HG03025 (cell line): ENCODE measurements around the gene OR2AJ1.

Experiments used
- ATAC-seq: cut with Tn5 transposase; IDR thresholded peaks from one replicate; pipeline ENCODE4 v1.9.1; 2021; ENCODE audit warnings: mild to moderate bottlenecking, moderate library complexity; ENCODE audit not compliant: unreplicated experiment, low FRiP score

OR2AJ1 gene, protein sequence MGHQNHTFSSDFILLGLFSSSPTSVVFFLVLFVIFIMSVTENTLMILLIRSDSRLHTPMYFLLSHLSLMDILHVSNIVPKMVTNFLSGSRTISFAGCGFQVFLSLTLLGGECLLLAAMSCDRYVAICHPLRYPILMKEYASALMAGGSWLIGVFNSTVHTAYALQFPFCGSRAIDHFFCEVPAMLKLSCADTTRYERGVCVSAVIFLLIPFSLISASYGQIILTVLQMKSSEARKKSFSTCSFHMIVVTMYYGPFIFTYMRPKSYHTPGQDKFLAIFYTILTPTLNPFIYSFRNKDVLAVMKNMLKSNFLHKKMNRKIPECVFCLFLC

DNA sequence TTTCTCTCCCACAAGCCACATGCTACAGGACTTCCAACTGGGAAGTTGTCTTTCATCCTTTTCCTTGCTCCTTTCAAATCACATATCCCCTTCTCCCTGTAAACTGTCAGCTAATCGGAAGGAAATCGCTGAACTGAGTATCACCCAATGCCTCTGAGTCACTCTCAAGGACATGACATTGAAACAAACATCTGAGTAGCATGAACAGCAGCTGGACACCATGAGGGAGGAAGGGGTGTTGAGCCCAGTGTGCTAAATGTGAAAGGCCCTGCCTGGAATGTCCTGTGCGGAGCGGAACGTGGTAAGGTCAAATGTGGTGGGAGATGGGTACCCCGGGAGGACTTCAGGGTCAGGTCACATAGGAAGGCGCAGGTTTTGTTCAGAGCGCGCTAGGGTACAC, at the start of gene OR2AJ1:
Gene OR2AJ1, plus strand, starts transcription at position 22 of the 400 bp plus-strand sequence. CDS start 8,880 bp downstream, outside the sequence.
- no peak for ATAC-seq

DNA sequence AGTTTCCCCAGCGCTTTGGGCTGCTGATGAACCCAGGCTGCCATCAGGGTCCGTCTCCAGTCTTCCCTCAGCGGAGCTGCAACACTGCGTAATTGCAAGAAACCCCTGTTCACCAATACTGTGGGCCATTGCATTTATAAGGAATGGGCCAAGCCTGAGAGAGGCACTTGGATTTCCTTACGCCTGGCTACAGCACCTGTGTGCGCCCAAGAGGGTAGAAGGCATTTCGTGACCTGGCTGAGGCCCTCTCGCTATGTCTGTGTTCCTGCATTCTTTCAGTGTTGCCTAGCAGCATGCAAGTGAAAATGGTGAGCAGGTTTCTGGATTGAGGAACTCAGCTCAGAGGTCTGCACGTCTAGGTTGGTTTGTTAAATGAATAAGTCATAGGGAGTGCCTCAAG, 41.3 kb upstream of the OR2AJ1 start:
- ATAC-seq, result no peak

DNA sequence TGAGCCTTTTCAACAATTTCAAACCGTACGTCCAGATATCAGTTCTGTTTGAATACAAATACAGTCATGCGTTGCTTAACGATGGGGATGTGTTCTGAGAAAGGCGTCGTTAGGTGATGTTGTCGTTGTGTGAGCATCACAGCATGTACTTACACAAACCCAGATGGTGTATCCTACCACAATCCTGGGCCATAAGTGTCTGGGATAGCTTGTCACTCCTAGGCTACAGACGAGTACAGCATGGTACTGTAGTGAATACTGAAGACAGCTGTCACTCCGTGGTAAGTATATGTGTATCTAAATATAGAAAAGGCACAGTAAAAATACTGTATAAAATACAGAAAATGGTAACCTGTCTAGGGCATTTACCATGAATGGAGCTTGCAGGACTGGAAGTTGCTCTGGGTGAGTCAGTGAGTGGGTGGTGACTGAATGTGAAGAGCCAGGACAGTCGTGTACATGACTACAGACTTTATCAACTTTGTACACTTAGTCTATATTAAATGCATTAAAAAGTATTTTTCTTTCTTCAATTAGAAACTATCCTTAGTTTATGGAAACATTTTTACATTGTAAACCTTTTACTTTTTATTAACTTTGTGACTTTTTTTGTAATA, 39.8 kb upstream of the OR2AJ1 start:
- ATAC-seq, result no peak

DNA sequence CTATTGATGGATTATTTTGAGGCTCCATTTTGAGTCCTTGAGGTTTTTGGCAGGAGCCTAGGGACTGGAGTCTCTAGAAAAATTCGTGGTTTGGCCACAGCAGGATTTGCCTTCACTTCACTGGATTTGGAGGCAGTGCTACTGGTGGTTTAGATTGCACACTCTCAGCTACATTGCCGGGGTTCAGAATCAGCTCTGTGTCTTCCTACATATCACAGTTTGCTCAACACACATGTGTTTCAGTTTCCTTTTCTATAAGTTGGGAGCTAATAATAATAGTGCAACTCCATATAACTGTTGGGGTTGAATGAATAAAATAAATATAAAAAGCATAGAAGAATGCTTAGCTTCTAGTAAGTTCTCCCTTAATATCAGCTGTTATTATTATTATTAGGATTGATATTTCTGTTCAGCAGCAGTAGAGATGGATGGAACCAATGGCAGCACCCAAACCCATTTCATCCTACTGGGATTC, 29.5 kb upstream of the OR2AJ1 start, which contains the start of gene OR2W3:
Gene OR2W3, plus strand, starts transcription at position 425 of the 475 bp plus-strand sequence. Its CDS starts 0 bp downstream, at position 425.
- ATAC-seq, result no peak

DNA sequence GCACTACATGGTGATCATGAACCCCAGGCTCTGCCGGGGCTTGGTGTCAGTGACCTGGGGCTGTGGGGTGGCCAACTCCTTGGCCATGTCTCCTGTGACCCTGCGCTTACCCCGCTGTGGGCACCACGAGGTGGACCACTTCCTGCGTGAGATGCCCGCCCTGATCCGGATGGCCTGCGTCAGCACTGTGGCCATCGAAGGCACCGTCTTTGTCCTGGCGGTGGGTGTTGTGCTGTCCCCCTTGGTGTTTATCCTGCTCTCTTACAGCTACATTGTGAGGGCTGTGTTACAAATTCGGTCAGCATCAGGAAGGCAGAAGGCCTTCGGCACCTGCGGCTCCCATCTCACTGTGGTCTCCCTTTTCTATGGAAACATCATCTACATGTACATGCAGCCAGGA, 28.7 kb upstream of the OR2AJ1 start:
- ATAC-seq, result no peak

DNA sequence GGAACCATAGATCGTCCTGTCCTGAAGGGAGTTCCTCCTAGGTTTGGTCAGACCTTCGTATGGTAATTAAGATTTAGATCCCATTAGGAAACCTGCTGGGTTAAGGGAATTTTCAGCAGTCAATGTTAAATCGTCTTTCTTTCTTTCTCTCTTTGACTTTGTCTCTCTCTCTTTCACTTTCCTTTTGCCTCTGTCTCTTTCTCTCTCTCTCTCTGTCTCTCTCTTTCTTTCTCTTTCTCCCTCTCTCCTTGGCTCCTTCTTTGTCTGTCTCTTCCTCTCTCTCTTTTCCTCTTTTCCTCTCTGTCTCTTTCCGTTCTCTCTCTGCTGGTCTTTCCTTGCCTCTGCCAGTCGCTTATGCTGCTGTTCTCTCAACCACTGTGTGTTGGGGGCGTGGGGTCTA, 20.6 kb upstream of the OR2AJ1 start:
- no peak for ATAC-seq

DNA sequence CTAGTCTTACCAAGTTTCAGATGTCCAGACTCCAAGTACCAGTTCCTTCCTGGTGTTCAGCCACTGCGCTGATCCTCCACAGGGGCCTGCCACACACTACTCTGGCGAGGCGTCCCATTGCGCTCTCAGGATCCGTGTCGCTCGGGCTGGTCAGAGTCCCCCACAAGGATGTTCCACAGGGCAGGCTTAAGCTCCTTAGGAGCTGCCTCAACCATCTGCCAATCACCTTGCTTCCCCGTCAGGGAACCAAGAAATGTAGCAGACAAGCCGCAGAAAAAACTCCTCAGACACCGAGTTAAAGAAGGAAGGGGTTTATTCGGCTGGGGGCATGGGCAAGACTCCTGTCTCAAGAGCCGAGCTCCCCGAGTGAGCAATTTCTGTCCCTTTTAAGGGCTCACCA, 19.5 kb upstream of the OR2AJ1 start:
- no peak for ATAC-seq

DNA sequence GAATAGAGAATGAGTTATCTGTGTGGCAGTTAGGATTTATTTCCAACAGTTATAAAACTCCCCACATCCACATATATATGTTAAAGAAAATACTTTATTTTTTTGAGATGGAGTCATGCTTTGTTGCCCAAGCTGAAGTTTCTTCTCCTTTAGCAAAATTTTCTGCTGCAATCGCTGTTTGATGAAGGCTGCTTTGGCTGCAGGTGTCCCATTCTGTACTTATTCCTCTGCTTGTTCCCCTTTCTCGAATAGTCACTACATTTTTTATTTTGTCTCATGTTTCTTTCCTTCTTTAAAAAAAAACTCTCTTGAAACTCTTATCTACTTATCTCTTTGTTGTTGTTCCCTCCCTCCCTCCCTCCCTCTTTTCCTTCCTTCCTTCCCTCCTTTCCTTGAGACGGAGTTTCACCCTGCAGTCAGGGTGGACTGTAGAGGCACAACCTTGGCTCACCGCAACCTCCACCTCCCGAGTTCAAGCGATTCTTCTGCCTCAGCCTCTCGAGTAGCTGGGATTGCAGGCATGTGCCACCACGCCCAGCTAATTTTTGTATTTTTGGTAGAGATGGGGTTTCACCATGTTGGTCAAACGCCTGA, 18.7 kb upstream of the OR2AJ1 start:
- no peak for ATAC-seq

DNA sequence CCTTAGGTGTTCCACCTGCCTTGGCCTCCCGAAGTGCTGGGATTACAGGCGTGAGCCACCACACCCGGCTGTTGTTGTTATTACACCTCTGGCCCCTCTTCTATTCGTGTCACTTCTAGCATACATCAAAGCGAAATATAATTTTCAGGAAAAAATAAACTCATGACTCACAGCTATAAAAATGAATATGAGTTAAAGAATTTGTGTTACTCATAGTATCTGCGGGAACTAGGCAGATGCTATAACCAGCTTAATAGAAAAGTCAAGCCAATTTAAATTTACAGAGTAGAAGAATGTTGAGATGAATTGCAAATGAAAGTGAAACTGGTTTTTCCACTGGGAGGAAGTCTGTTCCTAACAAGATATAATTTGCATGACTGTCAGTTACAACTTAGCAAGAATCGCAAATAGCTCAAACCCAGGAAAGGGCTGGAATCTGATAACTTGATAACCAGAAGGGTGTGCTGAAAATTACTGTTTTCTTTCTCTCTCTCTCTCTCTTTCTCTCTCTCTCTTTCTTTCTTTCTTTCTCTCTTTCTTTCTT, 18.1 kb upstream of the OR2AJ1 start:
- ATAC-seq, result no peak

DNA sequence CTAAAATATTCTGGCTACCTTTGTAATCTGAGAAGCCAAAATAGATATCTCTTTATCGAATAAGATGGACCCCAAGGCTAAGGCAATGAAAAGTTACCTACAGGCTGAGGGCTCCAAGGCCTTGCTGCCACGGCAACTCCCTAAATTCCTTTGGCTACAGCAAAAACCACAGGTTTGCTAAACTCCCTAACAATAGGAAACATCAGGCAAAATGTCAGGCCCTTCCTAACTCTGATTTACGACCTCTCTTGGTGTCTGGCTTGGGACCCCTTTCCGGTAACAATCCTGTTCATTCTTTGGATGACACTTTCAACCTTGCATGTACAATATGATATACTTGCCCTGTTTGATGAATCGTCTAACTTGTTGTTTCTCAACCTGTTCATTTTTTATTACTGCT, 15.9 kb upstream of the OR2AJ1 start:
- no peak for ATAC-seq

DNA sequence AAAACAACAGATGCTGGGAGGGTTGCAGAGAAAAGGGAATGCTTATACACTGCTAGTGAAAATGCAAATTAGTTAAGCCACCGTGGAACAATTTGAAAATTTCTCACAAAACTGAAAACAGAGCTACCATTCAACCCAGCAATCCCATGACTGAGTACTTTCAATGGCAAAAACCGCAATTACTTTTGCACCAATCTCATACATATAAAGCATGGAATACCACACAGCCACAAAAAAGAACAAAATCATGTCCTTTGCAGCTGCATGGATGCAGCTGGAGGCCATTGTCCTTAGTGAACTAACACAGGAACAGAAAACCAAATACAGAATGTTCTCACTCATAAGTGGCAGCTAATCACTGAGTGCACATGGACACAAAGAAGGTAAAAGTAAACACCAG, 10.9 kb upstream of the OR2AJ1 start:
- no peak for ATAC-seq

DNA sequence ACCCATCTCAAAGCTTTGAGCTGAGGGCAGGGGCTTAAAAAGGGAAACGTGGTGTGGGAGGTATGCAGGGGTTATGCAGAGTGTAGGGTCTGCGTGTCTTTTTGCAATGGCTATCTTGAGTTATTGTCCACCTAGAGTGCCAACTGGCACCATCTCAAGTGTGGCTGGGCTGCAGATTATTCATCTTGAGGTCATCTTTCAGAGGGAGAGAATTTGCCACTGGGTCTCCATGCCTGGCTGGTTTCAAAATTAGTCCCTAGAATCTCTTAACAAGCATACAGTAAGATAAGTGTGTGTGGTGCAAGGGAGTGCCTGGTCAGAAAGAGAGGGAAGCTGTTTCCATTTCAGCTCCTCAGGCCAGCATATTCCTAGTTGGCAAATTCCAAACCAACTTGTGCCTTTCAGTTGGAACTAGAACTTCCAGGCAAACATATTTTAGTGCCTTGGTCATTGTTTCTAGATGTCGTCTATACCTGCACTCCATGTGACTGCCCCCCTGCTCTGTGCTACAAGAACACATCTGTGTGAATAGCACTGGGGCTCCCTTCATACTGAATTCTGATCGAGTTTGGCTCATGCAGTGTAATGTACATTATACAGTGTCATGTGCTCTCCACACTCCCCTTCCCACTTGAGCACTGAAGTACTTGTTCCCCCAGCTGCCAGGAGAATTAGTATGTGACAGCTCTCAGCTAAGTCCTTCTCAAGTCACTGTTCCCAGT, 9.6 kb upstream of the OR2AJ1 start:
- no peak for ATAC-seq

DNA sequence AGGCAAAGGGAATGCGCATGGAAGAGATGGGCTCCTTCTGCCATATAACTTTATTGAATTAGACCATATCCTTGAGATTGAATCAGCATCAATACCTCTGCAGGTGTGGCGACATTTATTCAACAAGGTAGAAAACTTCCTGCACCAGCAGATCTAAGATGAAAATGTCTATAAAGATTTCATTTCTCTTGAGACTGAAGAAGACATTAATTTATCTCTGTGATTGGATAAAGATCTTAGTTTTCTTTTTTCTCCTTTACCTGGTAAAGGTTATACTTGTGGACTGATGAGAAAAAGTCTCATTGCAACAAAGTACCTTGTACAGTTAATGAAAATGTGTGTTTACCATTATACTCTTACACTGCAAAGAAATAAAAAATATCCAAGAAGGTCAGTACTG, 4.7 kb upstream of the OR2AJ1 start, which contains the start of gene OR2T8:
Gene OR2T8, plus strand, starts transcription at position 301 of the 400 bp plus-strand sequence. CDS start 766 bp downstream, outside the sequence.
- ATAC-seq, result no peak

DNA sequence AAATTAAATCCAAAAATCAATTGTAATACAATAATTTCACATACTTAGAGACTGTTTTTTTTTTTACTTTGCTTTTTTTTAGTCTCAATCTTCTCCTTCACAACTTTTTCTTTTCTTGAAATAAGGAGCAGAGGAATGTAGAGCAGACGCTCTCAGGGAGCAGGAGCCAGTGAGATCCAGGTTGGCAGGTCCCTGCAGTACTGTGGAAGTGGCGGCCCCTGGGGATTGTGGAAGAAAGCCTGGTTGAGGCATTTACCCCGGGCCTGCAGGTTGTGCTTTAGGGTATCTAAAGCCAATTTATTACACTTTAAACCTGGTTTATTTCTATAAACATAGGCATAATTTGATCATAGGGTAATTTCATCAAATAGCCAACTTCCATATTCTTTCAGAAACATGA, 748 bp upstream of the OR2AJ1 start:
- no peak for ATAC-seq

DNA sequence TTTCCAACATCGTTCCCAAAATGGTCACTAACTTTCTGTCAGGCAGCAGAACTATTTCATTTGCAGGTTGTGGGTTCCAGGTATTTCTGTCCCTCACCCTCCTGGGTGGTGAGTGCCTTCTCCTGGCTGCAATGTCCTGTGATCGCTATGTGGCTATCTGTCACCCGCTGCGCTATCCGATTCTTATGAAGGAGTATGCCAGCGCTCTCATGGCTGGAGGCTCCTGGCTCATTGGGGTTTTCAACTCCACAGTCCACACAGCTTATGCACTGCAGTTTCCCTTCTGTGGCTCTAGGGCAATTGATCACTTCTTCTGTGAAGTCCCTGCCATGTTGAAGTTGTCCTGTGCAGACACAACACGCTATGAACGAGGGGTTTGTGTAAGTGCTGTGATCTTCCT, 9.3 kb downstream of the OR2AJ1 start:
- no peak for ATAC-seq

DNA sequence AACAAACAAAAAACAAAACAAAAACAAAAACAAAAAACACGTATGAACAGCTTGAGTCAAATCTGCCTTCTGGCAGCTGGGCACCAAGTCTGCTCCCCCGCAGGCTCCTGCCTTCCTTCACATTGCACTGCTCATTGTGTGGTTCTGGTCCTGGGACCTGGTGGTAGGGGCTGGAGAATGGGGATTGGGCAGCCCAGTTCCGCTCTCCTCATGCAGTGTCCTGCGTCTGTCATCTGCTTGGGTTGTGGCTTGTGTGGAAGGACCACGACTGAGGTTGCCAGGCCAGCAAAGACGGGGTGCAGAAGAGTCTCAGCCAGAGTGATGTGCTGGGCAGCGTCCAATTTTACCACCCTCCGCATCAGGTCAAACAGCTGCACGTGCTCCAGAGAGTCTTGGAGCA, 11.1 kb downstream of the OR2AJ1 start:
- no peak for ATAC-seq

DNA sequence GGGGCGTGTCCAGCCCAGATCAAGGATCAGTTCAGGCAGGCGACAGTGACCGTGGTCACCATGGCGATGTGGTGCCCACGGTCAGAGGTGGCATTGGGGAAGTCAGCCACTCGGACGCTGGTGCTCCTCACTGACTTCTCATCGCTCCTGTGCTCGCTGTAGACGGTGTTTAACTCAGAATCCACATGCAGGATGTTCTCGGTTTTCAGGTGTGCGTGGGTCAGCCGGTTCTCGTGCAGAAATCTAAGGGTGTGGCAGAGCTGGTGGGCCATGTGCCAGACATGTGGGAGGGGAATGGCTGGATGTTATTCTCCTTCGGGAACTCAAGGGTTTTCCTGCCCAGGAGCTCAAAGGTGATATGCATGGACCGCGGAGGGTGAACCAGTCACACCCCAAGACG, 11.7 kb downstream of the OR2AJ1 start:
- no peak for ATAC-seq

DNA sequence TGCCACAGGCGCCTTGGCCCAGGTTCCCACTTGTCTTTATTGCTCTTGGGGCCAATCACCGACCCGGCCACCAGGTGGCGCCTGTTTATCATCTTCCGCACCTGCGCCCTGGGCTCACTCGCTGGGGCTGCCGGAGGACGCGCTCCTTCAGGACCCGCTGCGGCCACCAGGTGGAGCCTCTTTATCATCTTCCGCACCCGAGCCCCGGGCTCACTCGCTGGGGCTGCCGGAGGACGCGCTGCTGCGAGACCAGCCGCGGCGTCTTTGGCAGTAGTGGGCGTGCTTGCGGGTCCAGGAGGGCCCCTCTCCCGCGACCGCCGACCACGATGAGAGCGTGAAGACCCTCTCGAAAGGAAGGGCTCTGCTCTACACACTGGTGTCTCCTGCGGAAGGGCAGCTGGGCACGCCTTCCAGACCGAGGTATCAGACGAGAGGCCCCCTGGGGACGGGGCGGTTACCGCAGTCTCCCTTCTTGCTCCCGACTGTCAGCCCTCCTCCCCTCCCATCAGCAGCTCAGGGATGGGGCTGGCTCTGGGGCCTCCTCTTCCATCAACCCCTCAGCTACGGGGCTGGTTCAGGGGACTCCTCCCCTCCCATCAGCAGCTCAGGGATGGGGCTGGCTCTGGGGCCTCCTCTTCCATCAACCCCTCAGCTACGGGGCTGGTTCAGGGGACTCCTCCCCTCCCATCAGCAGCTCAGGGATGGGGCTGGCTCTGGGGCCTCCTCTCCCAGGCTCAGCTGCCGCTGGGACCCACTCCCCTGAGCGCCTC, 12.5 kb downstream of the OR2AJ1 start:
- peak; percentile 99 for ATAC-seq

DNA sequence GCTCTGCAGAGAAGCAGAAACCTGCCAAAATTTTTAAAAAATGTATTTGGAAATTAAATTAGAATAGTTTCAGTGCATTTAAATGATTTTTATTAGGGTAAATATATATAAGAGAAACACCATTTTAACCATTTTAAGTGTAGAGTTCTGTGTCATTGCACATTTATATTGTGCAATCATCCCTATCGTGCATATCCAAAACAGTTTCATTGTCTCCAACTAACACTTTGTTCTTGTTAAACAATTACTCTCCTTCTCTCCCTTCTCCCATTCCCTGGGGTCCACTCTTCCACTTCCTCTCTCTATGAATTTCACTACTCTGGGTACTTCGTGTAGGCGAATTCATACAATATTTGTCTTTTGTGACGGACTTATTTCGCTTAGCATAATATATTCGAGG, 17.9 kb downstream of the OR2AJ1 start:
- no peak for ATAC-seq

DNA sequence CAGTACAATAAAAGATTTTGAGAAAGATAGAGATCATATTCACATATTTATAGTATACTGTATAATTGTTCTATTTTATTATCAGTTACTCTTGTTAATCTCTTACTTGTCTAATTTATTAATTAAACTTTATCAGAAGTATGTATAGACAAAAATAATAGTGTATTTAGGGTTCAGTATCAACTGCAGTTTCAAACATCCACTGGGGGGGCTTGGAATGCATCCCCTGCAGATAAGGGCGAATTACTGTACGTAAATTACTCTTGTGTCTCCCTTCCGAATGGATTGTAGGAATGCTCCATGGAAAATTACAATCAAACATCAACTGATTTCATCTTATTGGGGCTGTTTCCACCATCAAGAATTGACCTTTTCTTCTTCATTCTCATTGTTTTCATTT, 23.9 kb downstream of the OR2AJ1 start, which contains the start of gene OR2L8:
Gene OR2L8, plus strand, starts transcription at position 301 of the 400 bp plus-strand sequence. Its CDS starts 0 bp downstream, at position 301.
- no peak for ATAC-seq
